HG02623 (cell line): ENCODE results near the gene UXT.
"Not testable (repeated sequence)": the region's sequence is repeated elsewhere in the genome, so short reads cannot be mapped to it uniquely, and the experiment has no call there.

Experiments used
- ATAC-seq: cut with Tn5 transposase; IDR thresholded peaks from one replicate; pipeline ENCODE4 v1.9.1; 2021; ENCODE audit warnings: moderate library complexity; ENCODE audit not compliant: unreplicated experiment

The UXT gene

DNA sequence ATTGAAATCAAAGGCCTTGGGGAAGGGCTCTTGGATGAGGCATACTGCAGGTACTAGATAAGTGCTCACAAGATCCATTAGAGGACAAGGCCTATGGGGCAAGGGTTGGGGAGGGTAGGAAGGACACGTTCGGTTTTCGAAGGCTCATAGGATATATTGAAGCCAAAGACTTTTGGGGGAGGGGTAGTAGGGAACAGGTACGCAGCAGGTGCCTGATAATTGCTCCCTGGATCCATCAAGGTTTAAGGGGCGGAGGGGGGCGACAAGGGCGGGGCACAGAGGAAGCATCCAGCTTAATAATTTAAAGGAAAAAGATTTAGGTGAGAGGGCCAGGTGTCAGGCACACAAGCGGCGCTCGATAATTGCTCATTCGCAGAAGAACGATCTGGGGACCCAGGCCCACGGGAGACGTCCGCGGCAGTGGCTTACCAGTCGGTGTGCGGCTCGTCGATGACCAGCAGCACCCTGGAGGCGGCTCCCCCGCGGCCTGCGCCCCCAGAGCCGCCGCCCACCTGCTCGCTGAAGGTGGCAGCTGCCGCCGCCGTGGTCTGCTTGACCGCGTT lies 40.0 kb downstream of the UXT start:
- no peak for ATAC-seq

DNA sequence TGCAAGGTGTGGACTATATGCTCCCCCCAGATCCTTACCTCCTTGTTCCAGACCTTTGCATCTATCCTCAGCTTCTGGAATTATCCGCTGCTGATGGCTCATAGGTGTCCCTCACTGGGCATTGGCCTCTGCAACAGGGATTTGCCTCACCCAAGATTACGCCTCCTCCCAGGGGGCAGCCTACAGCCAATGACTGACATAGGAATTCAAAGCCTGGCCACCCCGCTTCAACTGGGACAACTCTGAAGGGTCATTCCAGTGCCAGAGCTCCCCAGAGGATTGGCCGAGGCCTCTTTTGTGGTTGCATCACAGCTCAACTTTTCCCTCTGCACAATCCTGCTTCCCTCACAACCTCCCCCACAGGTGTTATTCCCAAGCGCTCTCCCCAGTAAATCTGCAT lies 44.4 kb downstream of the UXT start:
- ATAC-seq: no peak

DNA sequence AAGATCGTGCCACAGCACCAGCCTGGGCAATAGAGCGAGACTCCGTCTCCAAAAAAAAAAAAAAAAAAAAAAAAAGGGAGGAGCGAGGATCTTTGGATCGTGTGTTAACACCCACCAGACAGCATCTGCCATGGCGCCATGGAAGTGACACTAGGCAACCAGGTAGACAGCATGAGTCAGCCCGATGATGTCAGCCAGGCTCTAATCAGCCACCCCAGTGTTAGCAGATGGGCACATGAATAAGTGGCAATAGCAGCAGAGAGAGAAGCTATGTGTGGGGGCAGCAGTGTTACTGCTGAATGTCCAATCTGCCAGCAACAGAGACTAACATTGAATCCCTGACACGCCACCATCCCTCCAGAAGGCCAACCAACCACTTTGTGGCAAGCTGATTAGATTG lies 45.9 kb downstream of the UXT start:
- ATAC-seq: no peak

DNA sequence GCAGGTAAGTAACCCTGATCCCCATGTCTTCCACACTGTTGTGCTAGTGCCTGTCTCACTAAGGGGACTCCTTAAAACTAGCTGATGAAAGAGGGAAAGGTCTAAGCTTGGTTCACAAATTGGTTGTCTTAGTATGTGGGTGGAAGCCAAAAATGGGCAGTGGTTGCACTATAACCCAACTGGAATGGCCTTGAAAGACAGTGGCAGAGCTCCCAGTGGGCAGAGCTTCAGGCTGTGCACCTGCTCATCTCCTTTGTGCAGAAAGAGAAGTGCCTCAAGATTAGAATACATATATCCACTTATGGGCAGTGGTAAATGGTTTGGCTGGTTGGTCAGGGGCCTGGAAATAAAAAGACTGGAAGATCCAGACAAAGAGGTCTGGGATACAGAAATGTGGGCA lies 46.6 kb downstream of the UXT start:
- ATAC-seq: no peak

DNA sequence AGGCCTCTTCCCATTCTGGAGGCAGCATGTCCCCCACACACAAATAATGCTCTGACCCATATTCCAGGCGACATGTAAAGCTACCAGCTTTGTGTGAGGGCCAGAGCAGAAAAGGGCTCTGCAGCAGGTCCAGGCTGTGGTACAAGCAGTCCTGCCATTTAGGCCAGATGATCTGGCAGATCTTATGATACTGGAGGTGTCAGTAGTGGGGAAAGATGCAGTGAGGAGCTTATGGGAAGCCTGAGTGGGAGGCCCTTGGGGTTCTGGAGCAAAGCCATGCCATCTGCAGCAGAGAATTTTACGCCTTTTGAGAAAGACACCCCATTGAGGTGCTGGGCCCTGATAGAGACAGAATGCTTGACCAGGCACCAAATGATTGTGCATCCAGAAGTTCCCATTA lies 47.1 kb downstream of the UXT start:
- ATAC-seq: no peak

DNA sequence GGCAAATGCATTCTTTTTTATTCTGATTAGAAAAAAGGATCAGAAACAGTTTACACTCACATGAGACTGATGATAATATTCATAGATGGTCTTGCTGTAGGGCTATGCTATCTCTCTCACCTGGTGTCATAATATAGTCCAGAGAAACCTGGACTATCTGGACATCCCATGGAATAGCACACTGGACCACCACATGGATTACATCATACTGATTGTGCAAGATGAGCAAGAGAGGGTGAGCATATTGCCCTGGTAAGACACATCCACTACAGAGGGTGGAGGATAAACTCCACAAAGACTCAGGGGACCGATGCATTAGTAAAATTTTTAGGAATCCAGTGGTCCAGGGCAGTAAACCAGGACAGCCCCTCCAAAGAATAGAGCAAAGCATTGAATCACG lies 47.5 kb downstream of the UXT start:
- no peak for ATAC-seq

DNA sequence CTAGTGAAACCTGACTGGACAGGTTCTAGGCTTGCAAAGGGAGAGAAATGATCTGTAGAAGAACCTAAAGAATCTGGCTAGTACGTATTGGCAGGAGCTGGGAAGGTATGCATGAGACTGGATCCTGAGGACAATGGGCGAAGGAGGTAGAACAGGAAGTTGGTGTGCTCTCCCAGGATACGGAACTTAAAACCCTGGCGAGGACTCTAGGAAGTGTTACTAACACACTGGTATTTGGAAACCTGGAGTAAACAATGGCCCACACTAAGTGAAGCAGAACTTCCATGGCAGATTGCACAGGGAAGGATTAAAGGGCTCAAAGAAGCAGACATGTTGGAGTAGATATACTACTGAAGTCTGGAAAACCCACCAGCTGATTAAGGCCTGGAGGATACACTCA lies 48.5 kb downstream of the UXT start:
- no peak for ATAC-seq

DNA sequence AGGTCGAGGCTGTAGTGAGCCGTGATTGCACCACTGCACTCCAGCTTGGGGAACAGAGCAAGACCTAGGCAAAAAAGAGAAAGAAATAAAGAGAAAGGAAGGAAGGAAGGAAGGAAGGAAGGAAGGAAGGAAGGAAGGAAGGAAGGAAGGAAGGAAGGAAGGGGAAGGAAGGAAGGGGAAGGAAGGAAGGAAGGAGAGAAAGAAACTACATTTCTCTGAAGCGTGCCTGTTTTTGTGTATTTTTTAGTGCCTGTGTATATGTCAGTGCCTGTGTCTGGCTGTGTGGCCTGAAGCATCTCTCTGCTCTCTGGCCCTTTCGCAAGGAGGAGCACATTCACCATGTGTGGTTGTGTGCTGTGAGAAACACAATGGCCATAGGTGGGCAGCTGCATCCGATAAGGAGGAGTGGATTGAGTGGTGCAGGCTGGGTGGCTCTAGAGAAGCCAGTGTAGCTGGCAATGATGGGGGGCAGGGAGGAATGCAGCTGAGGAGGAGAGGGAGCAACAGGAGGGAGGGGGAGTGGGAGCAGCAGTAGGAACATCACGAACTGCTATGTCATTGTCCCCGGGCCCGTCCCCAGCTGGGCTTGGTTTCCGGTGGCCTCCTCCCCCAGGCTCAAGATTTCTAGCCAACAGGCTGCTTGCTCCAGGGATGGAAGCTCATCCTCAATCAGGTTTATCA lies 50.7 kb downstream of the UXT start:
- ATAC-seq: no peak

DNA sequence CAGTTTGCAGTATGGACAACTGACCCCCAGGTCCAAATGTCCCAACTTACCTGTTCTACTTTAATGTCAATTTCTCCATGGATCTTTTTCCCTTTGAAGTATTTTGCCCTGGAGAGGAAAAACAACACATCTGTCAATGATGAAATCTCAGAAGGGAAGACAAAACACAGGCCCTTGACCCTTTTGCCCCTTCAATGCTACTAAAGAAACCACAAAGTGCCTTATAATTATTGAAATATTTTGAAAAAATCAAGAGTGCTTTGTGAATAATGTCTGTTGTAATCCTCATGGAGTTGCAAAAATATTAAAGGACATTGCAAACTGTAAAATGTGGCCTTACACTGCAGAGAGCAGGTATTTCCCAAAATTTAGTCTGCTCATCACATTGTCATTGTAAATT lies 51.9 kb downstream of the UXT start:
- no peak for ATAC-seq

DNA sequence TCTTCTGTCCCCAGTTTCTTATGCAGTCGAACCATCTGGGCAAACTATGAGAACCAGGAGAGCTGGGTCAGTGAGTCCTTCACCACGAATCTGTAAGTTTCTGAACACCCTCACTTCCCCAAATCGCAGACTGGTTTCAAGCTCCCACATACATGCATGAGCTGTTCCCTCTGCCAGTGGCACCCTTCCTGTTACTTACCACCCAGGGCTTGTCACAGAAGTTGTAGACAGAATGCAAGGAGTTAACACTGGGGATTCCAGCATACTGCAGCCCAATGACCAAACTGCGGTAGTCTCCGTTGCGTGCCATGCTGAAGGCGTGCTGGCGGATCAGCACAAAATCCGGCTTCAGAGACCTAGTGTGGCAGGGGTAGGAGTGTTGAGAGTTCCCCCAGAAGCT lies 54.0 kb downstream of the UXT start:
- no peak for ATAC-seq

DNA sequence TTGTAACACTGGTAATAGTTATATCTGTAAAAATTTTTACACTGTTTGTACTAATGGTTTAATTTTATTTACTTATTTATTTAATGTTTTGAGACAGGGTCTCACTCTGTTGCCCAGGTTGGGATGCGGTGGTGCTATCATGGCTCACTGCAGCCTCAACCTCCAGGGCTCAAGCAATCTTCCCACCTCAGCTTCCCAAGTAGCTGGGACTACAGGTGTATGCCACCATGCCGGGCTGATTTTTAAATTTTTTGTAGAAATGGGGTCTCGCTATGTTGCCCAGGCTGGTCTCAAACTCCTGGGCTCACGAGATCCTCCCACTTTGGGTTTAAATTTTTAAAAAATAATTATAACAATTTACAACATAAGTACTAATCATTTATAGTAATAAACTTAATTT lies 55.9 kb downstream of the UXT start:
- not testable (repeated sequence) for ATAC-seq
